ENCODE measurements around the gene PRKN.

DNA sequence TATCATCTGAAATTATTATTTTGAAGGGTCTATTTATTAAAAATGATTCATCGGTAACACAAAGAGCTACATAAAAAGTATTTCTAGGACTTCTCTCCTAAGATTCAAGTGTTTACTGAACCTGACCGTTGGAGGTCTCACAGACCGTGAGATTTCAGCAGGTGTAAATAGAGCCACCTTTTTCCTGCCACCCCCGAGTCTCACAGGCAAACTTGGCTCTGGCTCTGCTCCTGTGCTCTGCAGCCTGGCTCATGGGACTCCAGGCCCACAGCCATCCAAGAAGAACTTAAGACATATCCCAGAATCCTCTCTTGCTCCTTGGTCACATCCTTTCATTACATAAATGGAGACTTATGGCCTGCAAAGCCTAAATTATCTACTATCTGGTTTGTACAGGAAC is 1385.9 kb downstream of the PRKN start:
- TF ChIP-seq, protein P1, sequence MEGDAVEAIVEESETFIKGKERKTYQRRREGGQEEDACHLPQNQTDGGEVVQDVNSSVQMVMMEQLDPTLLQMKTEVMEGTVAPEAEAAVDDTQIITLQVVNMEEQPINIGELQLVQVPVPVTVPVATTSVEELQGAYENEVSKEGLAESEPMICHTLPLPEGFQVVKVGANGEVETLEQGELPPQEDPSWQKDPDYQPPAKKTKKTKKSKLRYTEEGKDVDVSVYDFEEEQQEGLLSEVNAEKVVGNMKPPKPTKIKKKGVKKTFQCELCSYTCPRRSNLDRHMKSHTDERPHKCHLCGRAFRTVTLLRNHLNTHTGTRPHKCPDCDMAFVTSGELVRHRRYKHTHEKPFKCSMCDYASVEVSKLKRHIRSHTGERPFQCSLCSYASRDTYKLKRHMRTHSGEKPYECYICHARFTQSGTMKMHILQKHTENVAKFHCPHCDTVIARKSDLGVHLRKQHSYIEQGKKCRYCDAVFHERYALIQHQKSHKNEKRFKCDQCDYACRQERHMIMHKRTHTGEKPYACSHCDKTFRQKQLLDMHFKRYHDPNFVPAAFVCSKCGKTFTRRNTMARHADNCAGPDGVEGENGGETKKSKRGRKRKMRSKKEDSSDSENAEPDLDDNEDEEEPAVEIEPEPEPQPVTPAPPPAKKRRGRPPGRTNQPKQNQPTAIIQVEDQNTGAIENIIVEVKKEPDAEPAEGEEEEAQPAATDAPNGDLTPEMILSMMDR (IDR thresholded peaks at IDR 0.05) = no peak
- TF ChIP-seq POLR2A (IDR thresholded peaks at IDR 0.05) = no peak
